HCT116 (cell line): ENCODE results near the gene AFTPH. TPM values are rescaled to one million over a fixed set of nuclear protein-coding genes. Genes with fewer than 3 reads are reported as not detected.

Experiments used
- ATAC-seq: fragments of 200-7000 bp; cut with Tn5 transposase; 2 replicates; pipeline ENCODE4 v1.9.1; 2020; ENCODE audit warnings: mild to moderate bottlenecking, moderate library complexity
- BruUV-seq: library from RNA; stranded (reverse); fragments of 400-500 nt; replicated peaks from 2 replicates; lab custom pipeline; 2021; lab: Mats Ljungman, UMichigan
- CTCF ChIA-PET: fragments of 300-600 bp; sonication (Branson Sonifier 250); formaldehyde crosslinking; loops from one replicate; lab custom pipeline; 2021; ENCODE audit warnings: antibody characterized with exemption; lab: Charles Lee
- POLR2A ChIA-PET: fragments of 300-600, 350-600 bp; sonication (Branson Sonifier 250); formaldehyde crosslinking; loops from one replicate; lab custom pipeline; 2021; ENCODE audit warnings: antibody characterized with exemption; lab: Charles Lee
- RAD21 ChIA-PET, 2 experiments: fragments of 300-600 bp; sonication (Branson Sonifier 250); formaldehyde crosslinking; loops; one replicate each; lab custom pipeline; 2023; ENCODE audit warnings: low total read pairs in 2 of 2; ENCODE audit not compliant: uncharacterized antibody in 2 of 2, unreplicated experiment in 2 of 2, low non-redundant PET in 1 of 2; lab: Charles Lee
- DNase-seq: peaks from one replicate; pipeline ENCODE4 v3.0.0-alpha.2; 2010; ENCODE audit warnings: low read depth, low spot score
- H2AFZ ChIP-seq: fragments of 200-600 bp; shearing (Covaris generic), sonication (generic); 2 replicates; pipeline ENCODE4 v1.6.1; 2017; ENCODE audit warnings: low read depth, mixed run types, mixed read lengths, antibody characterized with exemption, low read length; ENCODE audit not compliant: poor library complexity, severe bottlenecking
- H3K27ac ChIP-seq: 2 replicates; pipeline ENCODE4 v1.5.1; 2012; ENCODE audit warnings: low read depth, low read length
- H3K27me3 ChIP-seq: fragments of 200-600 bp; sonication (generic); 2 replicates; pipeline ENCODE4 v1.6.1; 2016; ENCODE audit warnings: mixed run types, low read length, mixed read lengths; ENCODE audit not compliant: insufficient read depth
- H3K36me3 ChIP-seq, 2 experiments: fragments of 200-500 bp in 1 of 2; fragments of 200-600 bp in 1 of 2; sonication (Bioruptor generic) in 1 of 2; sonication (generic) in 1 of 2; 2 replicates each; pipeline versions ENCODE4 v1.5.1 to v1.6.1; 2014 to 2016; ENCODE audit warnings: low read length in 2 of 2, inconsistent platforms in 1 of 2, mixed read lengths in 1 of 2, mixed run types in 1 of 2; ENCODE audit not compliant: insufficient read depth in 2 of 2, control insufficient read depth in 1 of 2
- H3K4me1 ChIP-seq, 2 experiments: fragments of 200-600 bp in 1 of 2; sonication (generic) in 1 of 2; 2 replicates each; pipeline versions ENCODE4 v1.5.1 to v1.6.1; 2012 to 2017; ENCODE audit warnings: low read length in 2 of 2, inconsistent platforms in 1 of 2, mild to moderate bottlenecking in 1 of 2, mixed read lengths in 1 of 2, mixed run types in 1 of 2, moderate library complexity in 1 of 2; ENCODE audit not compliant: insufficient read depth in 2 of 2, control insufficient read depth in 1 of 2
- H3K4me2 ChIP-seq: fragments of 200-600 bp; sonication (generic); 2 replicates; pipeline ENCODE4 v1.6.1; 2017; ENCODE audit warnings: mixed run types, low read length, mixed read lengths
- H3K4me3 ChIP-seq, 2 experiments: fragments of 200-600 bp in 1 of 2; sonication (generic) in 1 of 2; replicated peaks in 1 of 2; 2 replicates each; pipeline ENCODE4 v1.5.1; 2011 to 2016; ENCODE audit warnings: low read length in 2 of 2, control low read depth in 1 of 2, low read depth in 1 of 2, mild to moderate bottlenecking in 1 of 2, mixed read lengths in 1 of 2, mixed run types in 1 of 2
- H3K79me2 ChIP-seq: fragments of 200-600 bp; sonication (generic); 2 replicates; pipeline ENCODE4 v1.6.1; 2017; ENCODE audit warnings: mild to moderate bottlenecking, mixed run types, low read length, moderate library complexity, mixed read lengths; ENCODE audit not compliant: insufficient read depth
- H3K9ac ChIP-seq: fragments of 200-600 bp; sonication (generic); 2 replicates; pipeline ENCODE4 v1.6.1; 2016; ENCODE audit warnings: low read length, mixed read lengths
- H3K9me2 ChIP-seq: fragments of 200-600 bp; sonication (generic), shearing (Covaris generic); 2 replicates; pipeline ENCODE4 v1.6.1; 2017; ENCODE audit warnings: mixed run types, mild to moderate bottlenecking, moderate library complexity; ENCODE audit not compliant: insufficient read depth
- H3K9me3 ChIP-seq, 2 experiments: fragments of 200-500 bp in 1 of 2; fragments of 200-600 bp in 1 of 2; sonication (Bioruptor generic) in 1 of 2; sonication (generic) in 1 of 2; 2 replicates each; pipeline ENCODE4 v1.6.1; 2014 to 2017; ENCODE audit warnings: low read length in 2 of 2, mixed read lengths in 2 of 2, inconsistent platforms in 1 of 2, low read depth in 1 of 2, mild to moderate bottlenecking in 1 of 2, mixed run types in 1 of 2, moderate library complexity in 1 of 2; ENCODE audit not compliant: control insufficient read depth in 1 of 2, insufficient read depth in 1 of 2
- H4K20me1 ChIP-seq: fragments of 200-600 bp; sonication (generic), shearing (Covaris generic); 2 replicates; pipeline ENCODE4 v1.6.1; 2017; ENCODE audit warnings: mixed run types, mild to moderate bottlenecking, moderate library complexity; ENCODE audit not compliant: insufficient read depth
- EZH2phosphoT487 ChIP-seq: fragments of 200-600 bp; IDR thresholded peaks from 2 replicates; pipeline ENCODE4 v1.6.1; 2018; ENCODE audit warnings: antibody characterized with exemption, borderline replicate concordance
- POLR2A ChIP-seq: IDR thresholded peaks from 2 replicates; pipeline ENCODE4 v1.7.0; 2011; ENCODE audit warnings: borderline replicate concordance; ENCODE audit not compliant: insufficient read depth, insufficient read length; ENCODE audit errors: extremely low read depth
- POLR2AphosphoS5 ChIP-seq: IDR thresholded peaks from 2 replicates; pipeline ENCODE4 v1.6.1; 2011; ENCODE audit warnings: mild to moderate bottlenecking, low read depth, low read length, moderate library complexity
- SRF ChIP-seq: IDR thresholded peaks from 2 replicates; pipeline ENCODE4 v1.6.1; 2012; ENCODE audit warnings: low read depth
- YY1 ChIP-seq: IDR thresholded peaks from 2 replicates; pipeline ENCODE4 v1.6.1; 2011; ENCODE audit warnings: low read length, low read depth, moderate library complexity, mild to moderate bottlenecking; ENCODE audit not compliant: insufficient replicate concordance; ENCODE audit errors: extremely low read depth
- ZFX ChIP-seq: fragments of 450-650 bp; IDR thresholded peaks from 2 replicates; pipeline ENCODE4 v1.6.1; 2017
- intact Hi-C: fragments of 100-400 bp; cut with micrococcal nuclease; formaldehyde crosslinking; loops from 2 replicates; pipeline ENCODE4 v1.10.0; 2022
- total RNA-seq: library from RNA; stranded (reverse); gene quantifications from one replicate; pipeline ENCODE4 v1.2.1, GENCODE V29; 2021; ENCODE audit not compliant: unreplicated experiment
- TF ChIP-seq, protein P1 (sequence below): IDR thresholded peaks from 2 replicates; pipeline ENCODE4 v1.6.1; 2012
- TF ChIP-seq, protein P2 (sequence below): IDR thresholded peaks from 2 replicates; pipeline ENCODE4 v1.6.1; 2012; ENCODE audit warnings: low read depth
- TF ChIP-seq, protein P3 (sequence below): IDR thresholded peaks from 2 replicates; pipeline ENCODE4 v1.6.1; 2012
- TF ChIP-seq, protein P4 (sequence below), 3 experiments: fragments of 200-600 bp in 1 of 3; sonication (generic) in 1 of 3; IDR thresholded peaks in 2 of 3; conservative IDR thresholded peaks in 1 of 3; 2 replicates each; pipeline ENCODE4 v1.5.1; 2012 to 2017; ENCODE audit warnings: low read depth in 2 of 3, low read length in 2 of 3, antibody characterized with exemption in 1 of 3, borderline replicate concordance in 1 of 3, control low read depth in 1 of 3, mild to moderate bottlenecking in 1 of 3, mixed read lengths in 1 of 3, mixed run types in 1 of 3, moderate library complexity in 1 of 3; ENCODE audit not compliant: insufficient read depth in 1 of 3

AFTPH gene
- total RNA-seq, 1 experiment from 2014 or later = 23.6 TPM

DNA sequence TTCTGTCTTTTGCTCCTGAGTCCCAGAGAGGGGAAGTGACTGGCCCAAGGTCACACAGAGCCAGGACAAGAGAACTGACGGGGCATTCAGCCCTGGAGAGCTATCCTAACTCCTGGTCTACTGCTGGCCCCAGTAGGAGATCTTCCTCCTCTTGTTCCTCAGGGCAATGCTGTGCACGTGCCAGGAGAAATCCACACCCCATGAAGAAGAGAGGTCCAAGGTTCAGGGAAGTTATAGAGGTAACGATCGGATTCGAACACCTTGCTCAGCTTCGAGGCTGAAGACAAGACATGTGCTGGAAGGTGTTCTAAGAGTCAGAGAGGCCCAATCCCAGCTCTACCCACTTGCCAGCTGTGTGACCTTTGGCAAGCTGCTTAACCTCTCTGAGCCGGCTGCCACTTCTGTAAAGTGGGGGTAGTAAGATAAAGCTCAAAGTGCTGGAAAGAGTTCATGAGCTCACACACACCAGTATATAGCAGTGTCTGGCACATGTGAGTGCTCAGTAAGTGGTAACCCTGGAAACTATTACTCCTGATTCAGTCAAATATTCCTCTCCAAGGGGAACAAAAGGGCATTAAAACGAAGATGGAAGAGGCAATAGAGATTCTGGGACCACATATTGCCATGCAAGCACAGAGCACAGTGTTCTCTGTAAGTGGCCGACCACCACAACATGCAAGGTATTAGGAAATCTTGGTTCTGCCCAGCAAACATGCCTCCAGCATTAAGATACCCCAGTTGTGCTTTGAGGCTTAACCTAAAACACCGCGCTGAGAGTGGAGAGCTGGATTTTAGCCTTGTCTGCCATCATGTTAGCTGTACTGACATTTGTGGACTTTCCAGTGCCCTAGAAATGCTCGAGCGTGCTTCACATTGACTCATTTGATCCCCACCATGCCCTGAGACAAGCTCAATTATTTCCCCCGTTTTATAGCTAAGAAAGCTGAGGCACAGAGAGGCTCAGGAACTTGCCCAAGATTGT is 104.0 kb downstream of the AFTPH start:
- Histone ChIP-seq H4K20me1 (peaks cover 13% of the 10 kb centered on the region), H3K4me1 (no peaks in the 10 kb centered on the region), H3K79me2 (peaks cover 21% of the 10 kb centered on the region), H3K4me2 (no peak overlapping the region), H3K36me3 (peaks cover 1 to 20% of the 10 kb centered on the region in 2 experiments; a peak in 3 of 4 replicates), H2AFZ (no peak overlapping the region), H3K9ac (no peak overlapping the region), H3K27me3 (no peaks in the 10 kb centered on the region), H3K9me2 (no peaks in the 10 kb centered on the region), H3K4me3 (no peak overlapping the region), H3K27ac (no peak overlapping the region), H3K9me3 (no peaks in the 10 kb centered on the region)
- intact Hi-C loops = no loop called here
- TSS peak; percentile 4 for BruUV-seq
- ChIA-PET POLR2A (interaction anchor here (1.4 kb wide), 1 partner anchor 26 kb away, joined by 3 read pairs; the partner anchor contains the start of gene SERTAD2), RAD21 (no interaction called here), CTCF (interaction anchor here (0.7 to 1.5 kb wide), 3 partner anchors 13 to 18 kb away, joined by 3 to 4 read pairs (median 4); no protein-coding TSS in a partner anchor)
- TF ChIP-seq ZFX = no peak
- 0 out of 2 replicates have a peak, but pooled peaks have one; percentile 5 for TF ChIP-seq POLR2AphosphoS5
- ATAC-seq (no peak), DNase-seq (no peak)

DNA sequence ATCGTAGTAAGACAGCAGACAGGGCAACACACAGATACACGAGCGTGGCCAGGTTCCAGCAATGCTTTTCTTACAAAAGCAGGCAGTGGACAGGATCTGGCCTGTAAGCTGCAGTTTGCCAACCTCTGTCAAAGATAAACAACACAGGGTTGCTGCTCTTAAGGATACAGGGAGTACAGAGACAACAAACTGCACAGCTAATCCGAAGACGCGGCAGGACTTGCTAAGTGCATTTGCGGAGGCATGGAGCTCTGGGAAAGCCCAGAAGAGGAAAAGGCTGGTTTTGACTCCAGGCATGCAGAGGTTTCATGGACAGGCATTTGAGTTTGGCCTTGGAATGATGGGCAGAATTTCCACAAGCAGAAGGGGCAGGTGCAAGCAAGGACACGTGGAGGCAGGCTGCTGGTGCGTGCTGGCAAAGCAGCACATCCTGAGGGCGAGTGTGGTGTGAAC is 105.2 kb downstream of the AFTPH start:
- ChIA-PET POLR2A (interaction anchor here (1.1 kb wide), 1 partner anchor 122 kb away, joined by 3 read pairs; no protein-coding TSS in a partner anchor), CTCF (interaction anchor here (1.0 kb wide), 1 partner anchor 17 kb away, joined by 3 read pairs; no protein-coding TSS in a partner anchor)
- ATAC-seq = no peak
- TF ChIP-seq POLR2A (no peak), EZH2phosphoT487 (no peak), SRF (no peak), YY1 (no peak), ZFX (no peak)
- TF ChIP-seq, protein P1, sequence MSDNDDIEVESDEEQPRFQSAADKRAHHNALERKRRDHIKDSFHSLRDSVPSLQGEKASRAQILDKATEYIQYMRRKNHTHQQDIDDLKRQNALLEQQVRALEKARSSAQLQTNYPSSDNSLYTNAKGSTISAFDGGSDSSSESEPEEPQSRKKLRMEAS = no peak
- TF ChIP-seq, protein P2, sequence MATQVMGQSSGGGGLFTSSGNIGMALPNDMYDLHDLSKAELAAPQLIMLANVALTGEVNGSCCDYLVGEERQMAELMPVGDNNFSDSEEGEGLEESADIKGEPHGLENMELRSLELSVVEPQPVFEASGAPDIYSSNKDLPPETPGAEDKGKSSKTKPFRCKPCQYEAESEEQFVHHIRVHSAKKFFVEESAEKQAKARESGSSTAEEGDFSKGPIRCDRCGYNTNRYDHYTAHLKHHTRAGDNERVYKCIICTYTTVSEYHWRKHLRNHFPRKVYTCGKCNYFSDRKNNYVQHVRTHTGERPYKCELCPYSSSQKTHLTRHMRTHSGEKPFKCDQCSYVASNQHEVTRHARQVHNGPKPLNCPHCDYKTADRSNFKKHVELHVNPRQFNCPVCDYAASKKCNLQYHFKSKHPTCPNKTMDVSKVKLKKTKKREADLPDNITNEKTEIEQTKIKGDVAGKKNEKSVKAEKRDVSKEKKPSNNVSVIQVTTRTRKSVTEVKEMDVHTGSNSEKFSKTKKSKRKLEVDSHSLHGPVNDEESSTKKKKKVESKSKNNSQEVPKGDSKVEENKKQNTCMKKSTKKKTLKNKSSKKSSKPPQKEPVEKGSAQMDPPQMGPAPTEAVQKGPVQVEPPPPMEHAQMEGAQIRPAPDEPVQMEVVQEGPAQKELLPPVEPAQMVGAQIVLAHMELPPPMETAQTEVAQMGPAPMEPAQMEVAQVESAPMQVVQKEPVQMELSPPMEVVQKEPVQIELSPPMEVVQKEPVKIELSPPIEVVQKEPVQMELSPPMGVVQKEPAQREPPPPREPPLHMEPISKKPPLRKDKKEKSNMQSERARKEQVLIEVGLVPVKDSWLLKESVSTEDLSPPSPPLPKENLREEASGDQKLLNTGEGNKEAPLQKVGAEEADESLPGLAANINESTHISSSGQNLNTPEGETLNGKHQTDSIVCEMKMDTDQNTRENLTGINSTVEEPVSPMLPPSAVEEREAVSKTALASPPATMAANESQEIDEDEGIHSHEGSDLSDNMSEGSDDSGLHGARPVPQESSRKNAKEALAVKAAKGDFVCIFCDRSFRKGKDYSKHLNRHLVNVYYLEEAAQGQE = no peak
- TF ChIP-seq, protein P3, sequence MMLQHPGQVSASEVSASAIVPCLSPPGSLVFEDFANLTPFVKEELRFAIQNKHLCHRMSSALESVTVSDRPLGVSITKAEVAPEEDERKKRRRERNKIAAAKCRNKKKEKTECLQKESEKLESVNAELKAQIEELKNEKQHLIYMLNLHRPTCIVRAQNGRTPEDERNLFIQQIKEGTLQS = no peak
- TF ChIP-seq, protein P4, sequence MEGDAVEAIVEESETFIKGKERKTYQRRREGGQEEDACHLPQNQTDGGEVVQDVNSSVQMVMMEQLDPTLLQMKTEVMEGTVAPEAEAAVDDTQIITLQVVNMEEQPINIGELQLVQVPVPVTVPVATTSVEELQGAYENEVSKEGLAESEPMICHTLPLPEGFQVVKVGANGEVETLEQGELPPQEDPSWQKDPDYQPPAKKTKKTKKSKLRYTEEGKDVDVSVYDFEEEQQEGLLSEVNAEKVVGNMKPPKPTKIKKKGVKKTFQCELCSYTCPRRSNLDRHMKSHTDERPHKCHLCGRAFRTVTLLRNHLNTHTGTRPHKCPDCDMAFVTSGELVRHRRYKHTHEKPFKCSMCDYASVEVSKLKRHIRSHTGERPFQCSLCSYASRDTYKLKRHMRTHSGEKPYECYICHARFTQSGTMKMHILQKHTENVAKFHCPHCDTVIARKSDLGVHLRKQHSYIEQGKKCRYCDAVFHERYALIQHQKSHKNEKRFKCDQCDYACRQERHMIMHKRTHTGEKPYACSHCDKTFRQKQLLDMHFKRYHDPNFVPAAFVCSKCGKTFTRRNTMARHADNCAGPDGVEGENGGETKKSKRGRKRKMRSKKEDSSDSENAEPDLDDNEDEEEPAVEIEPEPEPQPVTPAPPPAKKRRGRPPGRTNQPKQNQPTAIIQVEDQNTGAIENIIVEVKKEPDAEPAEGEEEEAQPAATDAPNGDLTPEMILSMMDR (IDR thresholded peaks at IDR 0.05 in 2 of 3, conservative IDR thresholded peaks at IDR 0.05 in 1 of 3; ENCODE audit: borderline replicate concordance in 1 of 3, insufficient read depth in 1 of 3, low read depth in 2 of 3, low read length in 2 of 3) = no peak

More for the DNA sequence above, 105.2 kb downstream of the AFTPH start:
- Histone ChIP-seq H3K9me2 (no peaks in the 10 kb centered on the region), H3K4me2 (no peak overlapping the region), H3K9ac (no peak overlapping the region), H3K36me3 (peaks cover 13 to 31% of the 10 kb centered on the region in 2 experiments; a peak in 3 of 4 replicates), H3K27ac (no peak overlapping the region), H4K20me1 (peaks cover 23% of the 10 kb centered on the region), H3K9me3 (no peaks in the 10 kb centered on the region), H3K27me3 (no peaks in the 10 kb centered on the region), H3K4me3 (no peak overlapping the region), H3K79me2 (peaks cover 33% of the 10 kb centered on the region), H2AFZ (no peak overlapping the region), H3K4me1 (no peaks in the 10 kb centered on the region)
- RAD21 ChIA-PET = interaction anchor here in 1 of 2 experiments (0.5 kb wide), 1 partner anchor 121 kb away, joined by 4 read pairs; no protein-coding TSS in a partner anchor
- BruUV-seq = no TSS peak
- DNase-seq = no peak
- intact Hi-C loops = no loop called here
